Measurements from ENCODE around the gene TTC7B.

TTC7B gene

GRCh38 chr14:90796329-90796728 lies 19.9 kb downstream of the TTC7B start:
- no peak for TF ChIP-seq FOXP2 (optimal IDR thresholded peaks at IDR 0.05; ENCODE audit: borderline replicate concordance, extremely low read depth, extremely low read length, insufficient read depth)
- no peak for TF ChIP-seq SIN3A (IDR thresholded peaks at IDR 0.05; ENCODE audit: borderline replicate concordance, insufficient read depth, low read length)
- no peak for TF ChIP-seq REST (IDR thresholded peaks at IDR 0.05; ENCODE audit: insufficient read depth in 1 of 2, low read depth in 2 of 2, low read length in 2 of 2)
- TF ChIP-seq POLR2AphosphoS5 (IDR thresholded peaks at IDR 0.05; ENCODE audit: low read depth, low read length), result no peak
- no peak for TF ChIP-seq TAF1 (IDR thresholded peaks at IDR 0.05; ENCODE audit: borderline replicate concordance, insufficient read depth, low read length)

GRCh38 chr14:90795744-90796143 lies 20.5 kb downstream of the TTC7B start:
- TF ChIP-seq TAF1 (IDR thresholded peaks at IDR 0.05; ENCODE audit: borderline replicate concordance, insufficient read depth, low read length) (no peak), SIN3A (IDR thresholded peaks at IDR 0.05; ENCODE audit: borderline replicate concordance, insufficient read depth, low read length) (no peak), FOXP2 (optimal IDR thresholded peaks at IDR 0.05; ENCODE audit: borderline replicate concordance, extremely low read depth, extremely low read length, insufficient read depth) (no peak), POLR2AphosphoS5 (IDR thresholded peaks at IDR 0.05; ENCODE audit: low read depth, low read length) (no peak)

- TF ChIP-seq POLR2AphosphoS5 (IDR thresholded peaks at IDR 0.05; ENCODE audit: low read depth, low read length), result no peak
- TF ChIP-seq FOXP2 (optimal IDR thresholded peaks at IDR 0.05; ENCODE audit: borderline replicate concordance, extremely low read depth, extremely low read length, insufficient read depth), result no peak
- no peak for TF ChIP-seq REST (IDR thresholded peaks at IDR 0.05; ENCODE audit: insufficient read depth in 1 of 2, low read depth in 2 of 2, low read length in 2 of 2)
- no peak for TF ChIP-seq TAF1 (IDR thresholded peaks at IDR 0.05; ENCODE audit: borderline replicate concordance, insufficient read depth, low read length)
- TF ChIP-seq SIN3A (IDR thresholded peaks at IDR 0.05; ENCODE audit: borderline replicate concordance, insufficient read depth, low read length), result no peak
These were observed 24.7 kb downstream of the TTC7B start for GRCh38 chr14:90791486-90791885.

GRCh38 chr14:90788031-90788430 lies 28.2 kb downstream of the TTC7B start:
- TF ChIP-seq REST (IDR thresholded peaks at IDR 0.05; ENCODE audit: insufficient read depth in 1 of 2, low read depth in 2 of 2, low read length in 2 of 2), result no peak
- TF ChIP-seq FOXP2 (optimal IDR thresholded peaks at IDR 0.05; ENCODE audit: borderline replicate concordance, extremely low read depth, extremely low read length, insufficient read depth), result no peak
- no peak for TF ChIP-seq POLR2AphosphoS5 (IDR thresholded peaks at IDR 0.05; ENCODE audit: low read depth, low read length)
- TF ChIP-seq SIN3A (IDR thresholded peaks at IDR 0.05; ENCODE audit: borderline replicate concordance, insufficient read depth, low read length), result no peak
- no peak for TF ChIP-seq TAF1 (IDR thresholded peaks at IDR 0.05; ENCODE audit: borderline replicate concordance, insufficient read depth, low read length)

- TF ChIP-seq SIN3A (IDR thresholded peaks at IDR 0.05; ENCODE audit: borderline replicate concordance, insufficient read depth, low read length) (no peak), FOXP2 (optimal IDR thresholded peaks at IDR 0.05; ENCODE audit: borderline replicate concordance, extremely low read depth, extremely low read length, insufficient read depth) (no peak), TAF1 (IDR thresholded peaks at IDR 0.05; ENCODE audit: borderline replicate concordance, insufficient read depth, low read length) (no peak), REST (IDR thresholded peaks at IDR 0.05; ENCODE audit: insufficient read depth in 1 of 2, low read depth in 2 of 2, low read length in 2 of 2) (no peak), POLR2AphosphoS5 (IDR thresholded peaks at IDR 0.05; ENCODE audit: low read depth, low read length) (no peak)
These were observed 30.3 kb downstream of the TTC7B start for GRCh38 chr14:90785876-90786450.
